Activated CD8-positive, alpha-beta T cell treated with anti-CD3 and anti-CD28 coated beads for 36 hours (primary cell): Measurements from ENCODE around the gene GGA3. TPM values are rescaled to one million over a fixed set of nuclear protein-coding genes. Genes with fewer than 3 reads are reported as not detected.

Source experiments
- ATAC-seq: fragments of 200-7000 bp; cut with Tn5 transposase; one replicate; pipeline ENCODE4 v1.10.0; 2021; ENCODE audit warnings: mild to moderate bottlenecking, moderate library complexity
- CTCF ChIA-PET: fragments of 350-600 bp; sonication (Branson Sonifier 250); formaldehyde crosslinking; loops from one replicate; lab custom pipeline; 2021; ENCODE audit warnings: antibody characterized with exemption; lab: Charles Lee
- POLR2A ChIA-PET: fragments of 350-600 bp; sonication (Branson Sonifier 250); formaldehyde crosslinking; loops from one replicate; lab custom pipeline; 2021; ENCODE audit warnings: antibody characterized with exemption; lab: Charles Lee
- DNase-seq: peaks from one replicate; pipeline ENCODE4 v3.0.0-alpha.2; 2020
- H3K27ac Mint-ChIP-seq: one replicate; pipeline ENCODE4 v1.8.0; 2021; ENCODE audit warnings: mild to moderate bottlenecking, mixed read lengths
- H3K27me3 Mint-ChIP-seq: one replicate; pipeline ENCODE4 v1.8.0; 2021; ENCODE audit warnings: mixed read lengths
- H3K36me3 Mint-ChIP-seq: one replicate; pipeline ENCODE4 v1.8.0; 2021; ENCODE audit warnings: low read depth, mixed read lengths
- H3K4me1 Mint-ChIP-seq: one replicate; pipeline ENCODE4 v1.8.0; 2021; ENCODE audit warnings: low read depth, mixed read lengths
- H3K4me3 Mint-ChIP-seq: one replicate; pipeline ENCODE4 v1.8.0; 2021; ENCODE audit warnings: mild to moderate bottlenecking, moderate library complexity, mixed read lengths
- H3K9me3 Mint-ChIP-seq: one replicate; pipeline ENCODE4 v1.8.0; 2021; ENCODE audit warnings: mixed read lengths
- intact Hi-C: fragments of 100-400 bp; cut with micrococcal nuclease; formaldehyde crosslinking; loops from one replicate; pipeline ENCODE4 v1.10.0; 2022
- total RNA-seq, 2 experiments: library from RNA; stranded (reverse); gene quantifications; one replicate each; pipeline ENCODE4 v1.2.3, GENCODE V29; 2021
- TF ChIP-seq, protein P1 (sequence below): fragments of 200-600 bp; IDR thresholded peaks from one replicate; pipeline ENCODE4 v1.8.0; 2022; ENCODE audit warnings: antibody characterized with exemption, mild to moderate bottlenecking

GGA3 gene
- total RNA-seq, 2 experiments from 2014 or later, result 65.5 to 65.8 TPM

GRCh38 chr17:75266316-75267152 is 5.1 kb upstream of the GGA3 start:
- ChIA-PET CTCF (interaction anchor here (0.7 to 3.3 kb wide), 3 partner anchors 17 to 146 kb away, joined by 3 to 8 read pairs (median 3); partner anchors contain the start of gene SLC25A19), POLR2A (interaction anchor here (1.5 kb wide), 1 partner anchor 17 kb away, joined by 4 read pairs; no protein-coding TSS in a partner anchor)
- no peak for DNase-seq
- Mint-ChIP-seq H3K36me3 (peaks cover 39% of the 10 kb centered on the region), H3K4me1 (peaks cover 35% of the 10 kb centered on the region), H3K27me3 (no peaks in the 10 kb centered on the region), H3K9me3 (no peaks in the 10 kb centered on the region), H3K4me3 (no peak overlapping the region), H3K27ac (peak overlapping the region; percentile 4)
- TF ChIP-seq, protein P1, sequence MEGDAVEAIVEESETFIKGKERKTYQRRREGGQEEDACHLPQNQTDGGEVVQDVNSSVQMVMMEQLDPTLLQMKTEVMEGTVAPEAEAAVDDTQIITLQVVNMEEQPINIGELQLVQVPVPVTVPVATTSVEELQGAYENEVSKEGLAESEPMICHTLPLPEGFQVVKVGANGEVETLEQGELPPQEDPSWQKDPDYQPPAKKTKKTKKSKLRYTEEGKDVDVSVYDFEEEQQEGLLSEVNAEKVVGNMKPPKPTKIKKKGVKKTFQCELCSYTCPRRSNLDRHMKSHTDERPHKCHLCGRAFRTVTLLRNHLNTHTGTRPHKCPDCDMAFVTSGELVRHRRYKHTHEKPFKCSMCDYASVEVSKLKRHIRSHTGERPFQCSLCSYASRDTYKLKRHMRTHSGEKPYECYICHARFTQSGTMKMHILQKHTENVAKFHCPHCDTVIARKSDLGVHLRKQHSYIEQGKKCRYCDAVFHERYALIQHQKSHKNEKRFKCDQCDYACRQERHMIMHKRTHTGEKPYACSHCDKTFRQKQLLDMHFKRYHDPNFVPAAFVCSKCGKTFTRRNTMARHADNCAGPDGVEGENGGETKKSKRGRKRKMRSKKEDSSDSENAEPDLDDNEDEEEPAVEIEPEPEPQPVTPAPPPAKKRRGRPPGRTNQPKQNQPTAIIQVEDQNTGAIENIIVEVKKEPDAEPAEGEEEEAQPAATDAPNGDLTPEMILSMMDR, result no peak
- no peak for ATAC-seq
- intact Hi-C loops, result no loop called here

DNA sequence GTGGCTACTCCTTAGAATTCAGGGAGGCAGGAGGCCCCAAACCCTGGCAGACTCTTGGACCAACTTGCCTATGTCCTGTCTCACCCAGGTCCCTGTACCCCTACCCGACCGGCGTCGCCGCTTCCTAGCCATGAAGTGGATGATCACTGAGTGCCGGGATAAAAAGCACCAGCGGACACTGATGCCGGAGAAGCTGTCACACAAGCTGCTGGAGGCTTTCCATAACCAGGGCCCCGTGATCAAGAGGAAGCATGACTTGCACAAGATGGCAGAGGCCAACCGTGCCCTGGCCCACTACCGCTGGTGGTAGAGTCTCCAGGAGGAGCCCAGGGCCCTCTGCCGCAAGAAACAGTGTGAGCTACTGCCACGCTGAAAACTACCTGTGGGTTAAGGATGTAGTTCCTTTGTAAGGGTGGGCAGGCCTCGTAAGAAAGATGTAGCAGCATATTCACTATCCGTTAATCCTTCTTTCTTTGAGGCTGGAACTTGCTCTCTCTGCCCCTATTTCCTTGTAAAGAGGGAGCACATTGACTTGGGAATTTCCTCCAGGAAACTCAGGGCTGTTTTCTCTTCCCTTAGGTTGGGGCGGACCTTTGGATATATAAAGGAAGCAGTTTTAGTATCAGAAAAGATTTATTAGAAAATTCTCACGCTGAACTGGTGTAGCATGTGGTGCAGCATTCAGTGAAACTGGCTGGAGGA is 4.4 kb upstream of the GGA3 start:
- H3K27me3 Mint-ChIP-seq, result no peaks in the 10 kb centered on the region

GRCh38 chr17:75263055-75263454 is 1.6 kb upstream of the GGA3 start:
- ChIA-PET POLR2A (interaction anchor here (1.1 to 4.8 kb wide), 10 partner anchors 8 to 514 kb away, joined by 3 to 105 read pairs (median 8); partner anchors contain the start of genes ARMC7, MIF4GD and SLC25A19), CTCF (interaction anchor here (0.7 to 4.9 kb wide), 8 partner anchors 9 to 181 kb away, joined by 3 to 107 read pairs (median 7); partner anchors contain the start of genes MIF4GD and NUP85)
- Mint-ChIP-seq H3K4me3 (peak overlapping the region; percentile 95), H3K27me3 (no peaks in the 10 kb centered on the region), H3K27ac (peak overlapping the region; percentile 99), H3K9me3 (no peaks in the 10 kb centered on the region), H3K4me1 (peaks cover 42% of the 10 kb centered on the region), H3K36me3 (peaks cover 43% of the 10 kb centered on the region)
- no peak for DNase-seq
- TF ChIP-seq, protein P1, result no peak
- intact Hi-C loops, result no loop called here
- ATAC-seq, result no peak

More for the DNA sequence above, 4.4 kb upstream of the GGA3 start:
- ChIA-PET CTCF (no interaction called here), POLR2A (interaction anchor here (0.9 kb wide), 1 partner anchor 20 kb away, joined by 3 read pairs; no protein-coding TSS in a partner anchor)
- no peak overlapping the region for H3K4me3 Mint-ChIP-seq
- DNase-seq (no peak), ATAC-seq (no peak)
- H3K9me3 Mint-ChIP-seq, result no peaks in the 10 kb centered on the region
- intact Hi-C loops, result no loop called here
- TF ChIP-seq, protein P1, result no peak
- peaks cover 35% of the 10 kb centered on the region for H3K4me1 Mint-ChIP-seq
- H3K36me3 Mint-ChIP-seq, result peaks cover 39% of the 10 kb centered on the region
- H3K27ac Mint-ChIP-seq, result no peak overlapping the region

- CTCF ChIA-PET, result interaction anchor here (0.8 to 4.9 kb wide), 15 partner anchors 10 to 301 kb away, joined by 3 to 107 read pairs (median 4); partner anchors contain the start of genes MIF4GD, NUP85, SLC25A19 and TSEN54
- H3K27ac Mint-ChIP-seq, result peak overlapping the region; percentile 99
- POLR2A ChIA-PET, result interaction anchor here (0.6 to 4.8 kb wide), 20 partner anchors 9 to 514 kb away, joined by 3 to 105 read pairs (median 4); partner anchors contain the start of genes ARMC7, GRB2, MIF4GD and SLC25A19
- ATAC-seq (no peak), DNase-seq (no peak)
- peaks cover 38% of the 10 kb centered on the region for H3K36me3 Mint-ChIP-seq
- H3K4me3 Mint-ChIP-seq, result peak overlapping the region; percentile 95
- TF ChIP-seq, protein P1, result no peak
- H3K9me3 Mint-ChIP-seq, result no peaks in the 10 kb centered on the region
- H3K4me1 Mint-ChIP-seq, result peaks cover 48% of the 10 kb centered on the region
- intact Hi-C loops, result no loop called here
- H3K27me3 Mint-ChIP-seq, result no peaks in the 10 kb centered on the region
These were observed 753 bp upstream of the GGA3 start for GRCh38 chr17:75262112-75262606.
